Small intestine (tissue), 7 donors: ENCODE data around the gene SMAD5. TPM values are rescaled to one million over a fixed set of nuclear protein-coding genes. Genes with fewer than 3 reads are reported as not detected.
A peak's percentile ranks its signal among the peaks of the same experiment; 100 is the strongest.

Experiments used
- DNase-seq, 2 donors: peaks; one replicate each; pipeline versions ENCODE4 v3.0.0 to v3.0.0-alpha.2; 2013
- FAIRE-seq: peaks from 2 replicates; lab custom pipeline; 2012; peaks lifted over from hg19 to GRCh38; lab: Jason Lieb, UNC
- H3K27ac ChIP-seq, 3 donors: one replicate each; pipeline ENCODE4 v1.5.1; 2013; ENCODE audit warnings: low read length in 2 of 3, mild to moderate bottlenecking in 2 of 3, control low read depth in 1 of 3, inconsistent platforms in 1 of 3, low read depth in 1 of 3, moderate library complexity in 1 of 3
- H3K27me3 ChIP-seq, 3 donors: one replicate each; pipeline ENCODE4 v1.6.1; 2013; ENCODE audit warnings: low read length in 3 of 3, inconsistent platforms in 1 of 3; ENCODE audit not compliant: control insufficient read depth in 3 of 3, insufficient read depth in 3 of 3
- H3K36me3 ChIP-seq, 3 donors: one replicate each; pipeline ENCODE4 v1.6.1; 2013; ENCODE audit warnings: low read length in 3 of 3, inconsistent platforms in 1 of 3, low read depth in 1 of 3, mild to moderate bottlenecking in 1 of 3, moderate library complexity in 1 of 3; ENCODE audit not compliant: control insufficient read depth in 3 of 3, insufficient read depth in 2 of 3
- H3K4me1 ChIP-seq, 3 donors: one replicate each; pipeline ENCODE4 v1.6.1; 2013; ENCODE audit warnings: low read length in 2 of 3, inconsistent platforms in 1 of 3, low read depth in 1 of 3, mild to moderate bottlenecking in 1 of 3, moderate library complexity in 1 of 3; ENCODE audit not compliant: control insufficient read depth in 3 of 3, insufficient read depth in 2 of 3
- H3K4me3 ChIP-seq, 3 donors: one replicate each; pipeline ENCODE4 v1.5.1; 2013; ENCODE audit warnings: low read length in 3 of 3, control low read depth in 1 of 3, inconsistent platforms in 1 of 3, low read depth in 1 of 3, mild to moderate bottlenecking in 1 of 3, moderate library complexity in 1 of 3
- H3K9me3 ChIP-seq, 2 donors: one replicate each; pipeline ENCODE4 v1.6.1; 2013; ENCODE audit warnings: low read depth in 1 of 2, low read length in 1 of 2; ENCODE audit not compliant: control insufficient read depth in 2 of 2, insufficient read depth in 1 of 2
- WGBS, 3 donors: extraction: QIAGEN DNeasy Blood & Tissue Kit; methylation state at CpG; one replicate each; pipeline ENCODE4 v1.1.7; 2013; 5-methylcytosine and 5-hydroxymethylcytosine counted together
- polyA plus RNA-seq, 4 donors: library from polyadenylated mRNA; stranded (reverse) in 3 of 4; unstranded in 1 of 4; fragments of 200-250 nt in 3 of 4; fragments of 120-200 nt in 1 of 4; gene quantifications; one replicate each; pipeline versions ENCODE4 v1.2.1 to v1.2.3, GENCODE V29; 2013
- donor health status: healthy with polysubstance abuse.
- donor health status: control.
- donor health status: control.
- donor health status: Bipolar disorder and iron deficiency.
- donor health status: healthy.

The SMAD5 gene
- polyA plus RNA-seq, 4 donors = 3.4 to 35.6 (median 9.1) TPM

- 18 to 53% (median 32%) methylated on average over 3 of the region's 3 CpGs for WGBS, 3 donors
- Histone ChIP-seq H3K36me3 (no peaks in the 10 kb centered on the region), H3K9me3 (no peaks in the 10 kb centered on the region), H3K4me1 (peaks cover 1 to 25% (median 6%) of the 10 kb centered on the region in 3 donors), H3K27ac (peak overlapping the region; percentile 17 to 73 (median 59)), H3K27me3 (no peaks in the 10 kb centered on the region), H3K4me3 (no peak overlapping the region)
- no peak for FAIRE-seq
- peak; percentile 86 to 90 for DNase-seq
Observed at GRCh38 chr5:136094189-136094912, 38.3 kb upstream of the SMAD5 start.

GRCh38 chr5:136094913-136095641 lies 37.6 kb upstream of the SMAD5 start:
- Histone ChIP-seq H3K27ac (peak overlapping the region; percentile 17 to 73 (median 59)), H3K4me1 (peaks cover 1 to 25% (median 4%) of the 10 kb centered on the region in 3 donors), H3K4me3 (no peak overlapping the region), H3K27me3 (no peaks in the 10 kb centered on the region), H3K36me3 (no peaks in the 10 kb centered on the region), H3K9me3 (no peaks in the 10 kb centered on the region)
- DNase-seq (peak; percentile 31 to 47), FAIRE-seq (no peak)
- 21 to 59% (median 37%) methylated on average over 8 of the region's 8 CpGs for WGBS, 3 donors

- FAIRE-seq = no peak
- peaks cover 0 to 31% (median 3%) of the 10 kb centered on the region in 3 donors for H3K4me1 ChIP-seq
Observed at GRCh38 chr5:136098176-136098575, 34.5 kb upstream of the SMAD5 start.

GRCh38 chr5:136099870-136100269 lies 32.8 kb upstream of the SMAD5 start:
- Histone ChIP-seq H3K9me3 (no peaks in the 10 kb centered on the region), H3K36me3 (no peaks in the 10 kb centered on the region), H3K4me3 (no peak overlapping the region), H3K27ac (no peak overlapping the region), H3K4me1 (peaks cover 7 to 36% (median 10%) of the 10 kb centered on the region in 3 donors), H3K27me3 (no peaks in the 10 kb centered on the region)
- FAIRE-seq (no peak), DNase-seq (no peak)
- WGBS, 3 donors = 66 to 73% (median 68%) methylated on average over 3 of the region's 3 CpGs

More at GRCh38 chr5:136098176-136098575, 34.5 kb upstream of the SMAD5 start:
- H3K27ac ChIP-seq = no peak overlapping the region
- H3K36me3 ChIP-seq = no peaks in the 10 kb centered on the region
- no peaks in the 10 kb centered on the region for H3K9me3 ChIP-seq
- H3K4me3 ChIP-seq = no peak overlapping the region
- peak in 1 of 2 donors; percentile 20 for DNase-seq
- WGBS, 3 donors = 22 to 42% (median 31%) methylated on average over 4 of the region's 4 CpGs
- no peaks in the 10 kb centered on the region for H3K27me3 ChIP-seq

- H3K27me3 ChIP-seq = no peaks in the 10 kb centered on the region
- 96 to 97% (median 96%) methylated on average over 1 of the region's 1 CpG for WGBS, 3 donors
- DNase-seq (no peak), FAIRE-seq (no peak)
- H3K4me3 ChIP-seq = no peak overlapping the region
- peaks cover 7 to 35% (median 10%) of the 10 kb centered on the region in 3 donors for H3K4me1 ChIP-seq
- H3K36me3 ChIP-seq = no peaks in the 10 kb centered on the region
- H3K27ac ChIP-seq = no peak overlapping the region
- H3K9me3 ChIP-seq = peaks cover 0 to 2% of the 10 kb centered on the region in 2 donors
Observed at GRCh38 chr5:136101884-136102283, 30.8 kb upstream of the SMAD5 start.

- no peaks in the 10 kb centered on the region for H3K36me3 ChIP-seq
- H3K27me3 ChIP-seq = no peaks in the 10 kb centered on the region
- no peak for DNase-seq
- peak overlapping the region in 1 of 3 donors; percentile 67 for H3K27ac ChIP-seq
- peaks cover 7 to 32% (median 10%) of the 10 kb centered on the region in 3 donors for H3K4me1 ChIP-seq
- no peak for FAIRE-seq
- 72 to 92% (median 88%) methylated on average over 1 of the region's 1 CpG for WGBS, 3 donors
- no peak overlapping the region for H3K4me3 ChIP-seq
- H3K9me3 ChIP-seq = peaks cover 0 to 2% of the 10 kb centered on the region in 2 donors
Observed at GRCh38 chr5:136103118-136103517, 29.5 kb upstream of the SMAD5 start.

- 26 to 45% (median 33%) methylated on average over 8 of the region's 8 CpGs for WGBS, 3 donors
- H3K9me3 ChIP-seq = peaks cover 0 to 8% of the 10 kb centered on the region in 2 donors
- FAIRE-seq = no peak
- no peak overlapping the region for H3K4me3 ChIP-seq
- peaks cover 7 to 26% (median 10%) of the 10 kb centered on the region in 3 donors for H3K4me1 ChIP-seq
- peak; percentile 66 to 75 for DNase-seq
- no peaks in the 10 kb centered on the region for H3K36me3 ChIP-seq
- no peaks in the 10 kb centered on the region for H3K27me3 ChIP-seq
- H3K27ac ChIP-seq = peak overlapping the region in 2 of 3 donors; percentile 67 to 74
Observed at GRCh38 chr5:136104306-136104965, 28.2 kb upstream of the SMAD5 start.
